ENCODE measurements around the gene BTNL2. TPM values are rescaled to one million over a fixed set of nuclear protein-coding genes. Genes with fewer than 3 reads are reported as not detected.

The BTNL2 gene
- total RNA-seq, 3 donors from 2014 or later (not counting 1 experiment from before 2014, with no cell fraction given) = not detected

- H3K27ac ChIP-seq (ENCODE audit: low read length) = no peak overlapping the region
- H3K27me3 ChIP-seq (ENCODE audit: control insufficient read depth, insufficient read depth, low read length) = no peaks in the 10 kb centered on the region
- H3K27ac Mint-ChIP-seq = no peak overlapping the region
- no peaks in the 10 kb centered on the region for H3K9me3 Mint-ChIP-seq
- peaks cover 7 to 12% of the 10 kb centered on the region in 2 donors for H3K27me3 Mint-ChIP-seq (ENCODE audit: low read depth in 2 of 2)
- 85% methylated on average over 3 of the region's 3 CpGs for WGBS (ENCODE audit: insufficient coverage)
- DNase-seq = no peak
- H3K9me3 ChIP-seq (ENCODE audit: control insufficient read depth, insufficient read depth, low read length) = no peaks in the 10 kb centered on the region
- H3K4me3 Mint-ChIP-seq = no peak overlapping the region
- no peak for ATAC-seq
- H3K4me1 Mint-ChIP-seq = no peaks in the 10 kb centered on the region
- no peaks in the 10 kb centered on the region for H3K36me3 Mint-ChIP-seq
- no peak overlapping the region for H3K4me3 ChIP-seq (ENCODE audit: low read length)
- intact Hi-C loops (cut with micrococcal nuclease) = loop anchor here (5.0 kb wide), 1 partner anchor 367 kb away; no protein-coding TSS in a partner anchor
- H3K36me3 ChIP-seq (ENCODE audit: control insufficient read depth, insufficient read depth, low read length) = no peaks in the 10 kb centered on the region
- no peaks in the 10 kb centered on the region for H3K4me1 ChIP-seq (ENCODE audit: control insufficient read depth, insufficient read depth, low read length)
- no peak for TF ChIP-seq CTCF (IDR thresholded peaks at IDR 0.05)
Observed at GRCh38 chr6:32430179-32430578, 23.2 kb upstream of the BTNL2 start.

- WGBS (ENCODE audit: insufficient coverage) = 94% methylated on average over 3 of the region's 4 CpGs
- DNase-seq = no peak
- no peak for TF ChIP-seq CTCF (IDR thresholded peaks at IDR 0.05)
- H3K27me3 Mint-ChIP-seq (ENCODE audit: low read depth in 2 of 2) = peaks cover 3 to 5% of the 10 kb centered on the region in 2 donors
- no peak overlapping the region for H3K27ac ChIP-seq (ENCODE audit: low read length)
- H3K27me3 ChIP-seq (ENCODE audit: control insufficient read depth, insufficient read depth, low read length) = no peaks in the 10 kb centered on the region
- H3K4me1 ChIP-seq (ENCODE audit: control insufficient read depth, insufficient read depth, low read length) = no peaks in the 10 kb centered on the region
- ATAC-seq = no peak
- H3K4me3 ChIP-seq (ENCODE audit: low read length) = no peak overlapping the region
- no peaks in the 10 kb centered on the region for H3K4me1 Mint-ChIP-seq
- H3K9me3 ChIP-seq (ENCODE audit: control insufficient read depth, insufficient read depth, low read length) = no peaks in the 10 kb centered on the region
- no peaks in the 10 kb centered on the region for H3K9me3 Mint-ChIP-seq
- H3K27ac Mint-ChIP-seq = no peak overlapping the region
- intact Hi-C loops (cut with micrococcal nuclease) = no loop called here
- H3K36me3 Mint-ChIP-seq = no peaks in the 10 kb centered on the region
- no peak overlapping the region for H3K4me3 Mint-ChIP-seq
- no peaks in the 10 kb centered on the region for H3K36me3 ChIP-seq (ENCODE audit: control insufficient read depth, insufficient read depth, low read length)
Observed at GRCh38 chr6:32427934-32428474, 21.0 kb upstream of the BTNL2 start.

- Histone ChIP-seq H3K27me3 (ENCODE audit: control insufficient read depth, insufficient read depth, low read length) (no peaks in the 10 kb centered on the region), H3K4me1 (ENCODE audit: control insufficient read depth, insufficient read depth, low read length) (no peaks in the 10 kb centered on the region), H3K4me3 (ENCODE audit: low read length) (no peak overlapping the region), H3K9me3 (ENCODE audit: control insufficient read depth, insufficient read depth, low read length) (no peaks in the 10 kb centered on the region), H3K27ac (ENCODE audit: low read length) (no peak overlapping the region), H3K36me3 (ENCODE audit: control insufficient read depth, insufficient read depth, low read length) (no peaks in the 10 kb centered on the region)
- no peaks in the 10 kb centered on the region for H3K36me3 Mint-ChIP-seq
- ATAC-seq (no peak), DNase-seq (no peak)
- peaks cover 0 to 7% of the 10 kb centered on the region in 2 donors for H3K27me3 Mint-ChIP-seq (ENCODE audit: low read depth in 2 of 2)
- H3K27ac Mint-ChIP-seq = no peak overlapping the region
- no peak overlapping the region for H3K4me3 Mint-ChIP-seq
- 70% methylated on average over 1 of the region's 1 CpG for WGBS (ENCODE audit: insufficient coverage)
- intact Hi-C loops (cut with micrococcal nuclease) = no loop called here
- H3K4me1 Mint-ChIP-seq = no peaks in the 10 kb centered on the region
- no peaks in the 10 kb centered on the region for H3K9me3 Mint-ChIP-seq
- TF ChIP-seq CTCF (IDR thresholded peaks at IDR 0.05) = no peak
Observed at GRCh38 chr6:32427218-32427617, 20.2 kb upstream of the BTNL2 start.

GRCh38 chr6:32426338-32426737 is 19.4 kb upstream of the BTNL2 start:
- H3K27me3 ChIP-seq (ENCODE audit: control insufficient read depth, insufficient read depth, low read length) = no peaks in the 10 kb centered on the region
- H3K27me3 Mint-ChIP-seq (ENCODE audit: low read depth in 2 of 2) = peaks cover 0 to 7% of the 10 kb centered on the region in 2 donors
- no peak overlapping the region for H3K27ac Mint-ChIP-seq
- 88% methylated on average over 3 of the region's 4 CpGs for WGBS (ENCODE audit: insufficient coverage)
- TF ChIP-seq CTCF (IDR thresholded peaks at IDR 0.05) = no peak
- H3K36me3 Mint-ChIP-seq = no peaks in the 10 kb centered on the region
- H3K4me1 ChIP-seq (ENCODE audit: control insufficient read depth, insufficient read depth, low read length) = no peaks in the 10 kb centered on the region
- no peaks in the 10 kb centered on the region for H3K4me1 Mint-ChIP-seq
- H3K36me3 ChIP-seq (ENCODE audit: control insufficient read depth, insufficient read depth, low read length) = no peaks in the 10 kb centered on the region
- DNase-seq (no peak), ATAC-seq (no peak)
- no peak overlapping the region for H3K4me3 ChIP-seq (ENCODE audit: low read length)
- no peaks in the 10 kb centered on the region for H3K9me3 ChIP-seq (ENCODE audit: control insufficient read depth, insufficient read depth, low read length)
- no peak overlapping the region for H3K4me3 Mint-ChIP-seq
- no peaks in the 10 kb centered on the region for H3K9me3 Mint-ChIP-seq
- intact Hi-C loops (cut with micrococcal nuclease) = no loop called here
- H3K27ac ChIP-seq (ENCODE audit: low read length) = no peak overlapping the region

Measured in natural killer cell (primary cell).